GM21515 (cell line): Measurements from ENCODE around the gene TNFRSF4.

ENCODE experiments used
- ATAC-seq: cut with Tn5 transposase; IDR thresholded peaks from one replicate; pipeline ENCODE4 v1.9.1; 2021; ENCODE audit not compliant: unreplicated experiment

TNFRSF4 gene

GRCh38 chr1:1245817-1246576, 32.0 kb upstream of the TNFRSF4 start:
- ATAC-seq: no peak

- no peak for ATAC-seq
These were observed 31.3 kb upstream of the TNFRSF4 start for GRCh38 chr1:1245178-1245816.

- no peak for ATAC-seq
These were observed 30.3 kb upstream of the TNFRSF4 start for GRCh38 chr1:1244192-1244811.

- ATAC-seq: no peak
These were observed 29.8 kb upstream of the TNFRSF4 start for GRCh38 chr1:1243807-1244191.

GRCh38 chr1:1243266-1243660, 29.3 kb upstream of the TNFRSF4 start:
- ATAC-seq: no peak

DNA sequence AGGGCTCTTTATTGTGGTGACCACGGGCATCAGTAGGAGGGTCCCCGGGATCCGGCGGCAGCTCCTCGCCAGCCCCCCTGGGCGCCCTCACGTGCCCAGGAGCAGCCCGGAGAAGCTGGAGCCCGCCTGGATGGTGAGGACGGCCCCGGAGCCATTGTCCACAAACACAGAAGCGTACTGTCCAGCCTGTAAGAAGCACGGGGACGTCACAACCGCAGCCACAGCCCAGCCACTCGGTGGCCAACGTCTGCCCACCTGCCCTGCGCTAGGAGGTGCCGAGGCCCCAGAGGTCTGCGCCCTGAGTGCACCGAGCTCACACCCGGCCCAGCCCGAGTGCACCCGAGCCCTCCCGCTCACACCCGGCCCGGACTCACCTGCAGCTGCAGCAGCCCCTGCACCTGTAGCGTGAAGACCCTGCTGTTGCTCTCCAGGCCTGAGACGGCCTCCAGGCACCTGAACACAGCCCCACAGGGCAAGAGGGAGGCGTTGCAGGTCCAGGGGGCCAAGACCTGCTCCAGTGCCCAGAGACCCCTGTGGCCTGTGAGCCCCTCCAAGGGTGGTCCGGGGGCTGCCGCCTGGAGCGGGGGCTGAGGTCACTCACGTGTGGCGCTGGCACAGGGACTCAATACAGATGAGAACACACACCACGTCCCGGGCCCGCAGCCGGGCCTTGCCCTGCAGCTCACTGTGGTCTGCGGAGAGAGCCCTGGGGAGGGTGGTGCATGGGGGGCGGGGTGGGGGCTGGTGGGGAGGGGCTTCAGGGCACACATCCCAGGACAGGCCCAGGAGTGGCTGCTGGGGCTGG, 28.7 kb upstream of the TNFRSF4 start:
- no peak for ATAC-seq

- ATAC-seq: no peak
These were observed 27.8 kb upstream of the TNFRSF4 start for GRCh38 chr1:1241588-1242219.

DNA sequence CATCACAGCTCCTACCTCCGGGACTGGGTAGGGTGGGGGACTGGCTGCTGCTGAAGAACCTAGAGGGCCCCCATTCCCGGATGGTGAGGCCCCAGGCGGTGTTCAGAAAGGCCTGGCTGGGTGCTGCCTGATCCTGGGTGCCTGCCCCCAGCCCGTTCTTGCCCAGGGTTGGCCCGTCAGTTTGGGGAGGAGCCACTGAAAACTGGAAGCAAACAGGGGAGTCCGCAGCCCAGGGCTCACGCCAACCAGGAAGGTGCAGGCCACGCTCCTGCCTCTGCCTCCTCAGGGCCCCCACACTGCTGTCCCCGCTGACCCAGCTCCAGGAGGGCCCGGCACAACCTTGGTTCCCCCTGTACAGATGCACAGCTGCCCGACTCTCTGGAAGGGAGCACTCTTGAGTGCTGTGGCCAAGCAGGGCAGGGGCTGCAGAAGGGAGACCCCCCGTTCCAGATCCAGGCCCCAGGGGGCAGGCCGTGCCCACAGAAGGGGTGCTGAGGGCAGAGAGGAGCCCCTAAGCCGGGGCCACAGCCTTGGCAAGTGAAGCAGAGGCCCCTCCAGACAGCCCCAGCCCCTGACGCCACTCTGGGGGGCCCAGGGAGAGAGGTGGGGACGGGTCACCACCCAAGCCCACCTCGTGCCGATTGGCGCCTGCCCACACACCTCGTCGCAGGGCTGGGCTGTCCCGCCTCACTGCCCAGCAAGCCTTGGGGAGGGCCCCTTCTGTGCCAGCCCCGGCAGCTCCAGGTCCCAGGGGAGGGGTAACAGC, 27.1 kb upstream of the TNFRSF4 start:
- no peak for ATAC-seq

DNA sequence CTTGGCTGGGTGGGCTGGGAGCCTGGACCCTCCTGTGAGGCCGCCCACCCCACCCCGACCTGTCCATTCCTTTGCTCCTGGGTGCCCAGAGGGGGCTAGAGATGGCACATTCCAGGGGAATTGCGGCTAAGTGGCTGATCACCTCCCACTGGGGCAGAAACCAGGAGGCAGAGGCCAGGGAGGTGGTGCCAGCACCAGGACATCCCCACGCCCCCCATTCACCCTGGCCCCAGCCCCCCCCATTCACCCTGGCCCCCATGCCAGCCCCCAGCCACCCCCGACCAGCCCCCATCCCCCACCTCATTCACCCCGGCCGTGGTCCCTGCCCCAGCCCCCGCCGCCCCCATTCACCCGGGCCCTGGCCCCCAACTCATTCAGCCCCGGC, 26.4 kb upstream of the TNFRSF4 start:
- ATAC-seq: no peak

- no peak for ATAC-seq
These were observed 25.8 kb upstream of the TNFRSF4 start for GRCh38 chr1:1239614-1240347.

DNA sequence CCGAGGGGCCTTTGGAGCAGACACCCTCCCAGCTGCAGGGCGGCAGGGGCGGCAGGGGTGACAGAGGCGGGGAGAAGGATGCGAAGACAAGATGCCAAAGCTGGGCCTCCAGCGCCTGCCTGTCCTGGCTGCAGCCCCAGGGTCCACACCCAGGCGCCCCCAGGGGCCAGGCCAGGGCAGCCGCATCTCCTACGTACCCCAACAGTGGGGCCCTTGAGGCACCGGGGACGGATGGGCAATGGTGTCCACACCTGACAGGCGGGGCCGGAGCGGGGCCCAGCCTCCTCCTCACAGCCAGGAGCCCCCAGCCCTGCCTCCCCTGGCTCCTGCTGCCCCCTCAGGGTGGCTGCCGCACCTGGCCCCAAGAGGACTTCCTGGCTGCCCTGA, 25.3 kb upstream of the TNFRSF4 start:
- no peak for ATAC-seq

DNA sequence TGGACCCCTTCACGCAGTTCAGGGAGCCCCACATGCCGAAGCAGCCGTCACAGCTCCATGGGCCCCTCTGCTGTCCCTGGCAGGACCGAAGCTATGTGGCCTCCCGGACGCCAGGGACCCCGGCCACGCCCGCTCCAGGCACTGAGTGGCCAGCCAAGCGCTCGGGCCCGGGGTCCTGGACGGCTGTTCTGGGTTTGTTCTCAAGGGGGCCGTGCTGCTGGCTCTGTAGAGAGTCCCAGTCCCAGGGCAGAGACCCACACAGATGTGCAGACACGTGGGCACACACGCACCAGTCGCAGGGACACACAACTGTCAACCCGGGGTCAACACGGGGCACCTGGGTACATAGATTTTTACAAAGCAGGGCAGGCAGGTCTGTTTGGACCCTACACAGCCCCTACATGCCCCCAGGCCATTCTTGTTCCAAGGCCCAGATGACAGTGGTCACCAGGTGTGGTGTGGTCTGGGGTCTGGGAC, 24.8 kb upstream of the TNFRSF4 start:
- ATAC-seq: no peak

- ATAC-seq: no peak
These were observed 24.1 kb upstream of the TNFRSF4 start for GRCh38 chr1:1237874-1238701.

DNA sequence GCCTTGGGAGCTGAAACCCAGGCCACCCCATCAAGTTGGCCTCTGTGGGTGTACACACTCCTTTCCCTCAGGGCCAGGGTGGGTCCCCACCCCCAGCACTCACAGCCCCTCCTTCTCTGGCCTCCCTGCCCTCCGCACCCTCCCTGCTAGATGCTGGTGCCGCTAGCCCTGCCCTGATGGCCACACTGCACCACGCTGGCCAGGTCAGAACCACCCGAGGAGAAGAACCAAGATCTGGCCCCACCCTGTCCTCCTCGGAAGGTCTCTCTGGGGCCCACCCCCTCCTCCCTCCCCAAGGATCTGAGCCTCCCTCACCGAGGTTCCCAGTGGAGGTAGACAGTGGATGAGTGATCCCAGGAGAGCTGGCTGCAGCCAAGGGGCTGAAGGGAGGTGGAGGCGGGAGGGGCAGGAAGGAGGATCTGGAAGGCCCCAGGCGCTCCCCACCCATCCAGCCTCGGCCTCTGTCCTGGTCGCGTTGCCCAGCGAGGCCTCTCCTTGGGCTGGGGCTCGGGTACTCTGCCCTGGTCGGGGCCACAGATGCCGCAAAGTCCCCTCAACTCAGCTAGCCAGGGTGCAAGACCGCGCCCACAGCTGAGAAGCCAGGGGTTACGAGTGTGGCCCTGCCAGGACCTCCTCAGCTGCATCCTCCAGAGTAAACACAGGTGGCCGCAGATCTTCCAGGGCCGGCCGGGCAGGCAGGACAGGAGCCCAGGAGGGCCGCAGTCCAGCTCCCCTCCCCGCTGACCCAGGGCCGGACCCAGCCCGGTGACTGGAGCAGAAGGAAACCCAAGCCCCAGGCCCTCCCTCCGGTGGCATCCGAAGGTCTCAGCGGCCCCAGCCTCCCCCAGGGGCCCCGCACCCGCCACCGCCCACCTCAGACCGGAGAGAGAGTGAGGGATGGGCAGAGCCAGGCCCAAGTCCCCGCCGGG, 23.3 kb upstream of the TNFRSF4 start:
- no peak for ATAC-seq

DNA sequence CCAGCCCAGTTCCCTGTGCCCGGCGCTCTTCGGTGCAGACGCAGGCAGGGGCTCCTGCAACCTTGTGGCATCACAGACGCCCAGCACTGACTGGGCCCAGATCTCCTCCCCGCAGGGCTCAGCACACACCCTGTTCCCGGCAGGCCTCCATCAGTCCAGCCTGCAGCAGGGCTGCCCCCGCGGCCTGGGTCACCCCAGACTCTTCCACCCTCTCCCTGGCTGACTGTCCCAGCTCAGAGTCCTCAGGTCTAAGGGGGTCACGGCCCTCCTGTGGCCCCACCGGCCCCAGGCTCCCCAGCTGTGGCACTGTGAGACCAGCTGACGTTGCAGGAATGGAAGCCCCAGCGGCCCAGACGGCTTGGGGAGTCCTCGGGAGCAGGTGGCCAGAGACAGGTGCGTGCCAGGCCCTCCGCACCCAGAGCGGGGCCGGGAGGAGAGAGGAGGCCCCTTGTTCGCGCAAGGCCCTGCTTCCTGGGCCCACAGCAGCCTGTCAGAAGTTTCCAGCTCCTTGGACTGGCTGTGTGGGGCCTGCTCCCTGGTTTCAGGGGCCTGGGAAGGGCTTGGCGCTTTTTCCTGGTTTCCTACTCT, 22.3 kb upstream of the TNFRSF4 start:
- no peak for ATAC-seq

DNA sequence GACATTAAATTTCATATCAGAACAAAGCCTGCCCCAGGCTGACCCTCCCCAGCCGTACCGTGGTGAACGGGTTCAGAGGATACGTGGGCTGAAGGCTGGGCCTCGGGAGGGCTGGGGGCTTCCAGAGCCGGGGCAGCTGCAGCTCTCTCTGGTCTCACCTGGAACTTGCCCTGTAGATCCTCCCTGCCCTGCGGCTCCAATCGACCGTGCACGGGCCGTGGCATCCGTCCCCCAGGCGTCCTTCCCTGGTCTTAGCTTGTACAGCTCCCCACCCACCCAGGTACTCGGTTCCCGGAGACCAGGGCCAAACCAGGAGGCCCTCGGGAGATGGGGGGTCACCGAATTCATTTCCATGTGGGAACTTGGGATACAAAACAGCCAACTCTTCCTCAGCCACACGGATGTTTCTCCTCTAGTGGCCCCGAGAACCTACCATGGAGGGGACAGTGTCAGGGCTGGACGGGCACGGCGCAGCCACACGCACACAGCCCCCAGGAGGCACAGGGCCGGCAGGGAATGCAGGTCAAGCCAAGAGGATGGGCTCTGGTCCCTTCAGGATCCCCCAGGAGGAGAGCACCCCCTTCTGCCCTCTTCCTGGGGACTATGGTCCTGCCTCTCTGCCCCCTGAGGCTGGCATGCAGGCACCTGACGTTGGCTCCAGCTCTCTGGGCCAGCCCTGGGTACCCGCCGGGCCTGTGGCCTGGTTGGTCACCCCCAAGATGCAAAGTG, 21.2 kb upstream of the TNFRSF4 start:
- no peak for ATAC-seq
